T-helper 17 cell (primary cell): ENCODE measurements around the gene SLC27A1. TPM values are rescaled to one million over a fixed set of nuclear protein-coding genes. Genes with fewer than 3 reads are reported as not detected.
A peak's percentile ranks its signal among the peaks of the same experiment; 100 is the strongest.

ENCODE experiments used
- ATAC-seq: fragments of 150-1000 bp; cut with Tn5 transposase; 2 replicates; pipeline ENCODE4 v1.10.0; 2021; ENCODE audit warnings: mild to moderate bottlenecking, moderate library complexity
- DNase-seq, 3 donors: peaks; one replicate each; pipeline versions ENCODE4 v3.0.0 to v3.0.0-alpha.2; 2020 to 2021
- H3K9me3 ChIP-seq: one replicate; pipeline ENCODE4 v1.7.0; 2013; ENCODE audit warnings: low read length, mild to moderate bottlenecking; ENCODE audit not compliant: control insufficient read depth, poor library complexity, severe bottlenecking
- H3K27ac Mint-ChIP-seq: one replicate; pipeline ENCODE4 v1.8.0; 2022; ENCODE audit warnings: mild to moderate bottlenecking, moderate library complexity, mixed read lengths
- H3K27me3 Mint-ChIP-seq: one replicate; pipeline ENCODE4 v1.8.0; 2022; ENCODE audit warnings: mixed read lengths
- H3K36me3 Mint-ChIP-seq: one replicate; pipeline ENCODE4 v1.8.0; 2022; ENCODE audit warnings: low read depth, mixed read lengths
- H3K4me1 Mint-ChIP-seq: one replicate; pipeline ENCODE4 v1.8.0; 2022; ENCODE audit warnings: mild to moderate bottlenecking, mixed read lengths
- H3K4me3 Mint-ChIP-seq: one replicate; pipeline ENCODE4 v1.8.0; 2022; ENCODE audit warnings: mild to moderate bottlenecking, moderate library complexity, mixed read lengths
- total RNA-seq, 4 donors: library from RNA in 2 of 4; stranded (reverse) in 2 of 4; gene quantifications; one replicate each; pipeline ENCODE4 v1.2.3 and lab custom pipeline; 2022 to 2026

The SLC27A1 gene
- 1 to 10 TPM; 5.8 to 7.1 TPM for total RNA-seq
- total RNA-seq (lab: John Stamatoyannopoulos, UW): 7.5 to 11.3 reads per million in 2 donors

- DNase-seq: peak; percentile 72 to 90 (median 89)
- peak; percentile 79 for ATAC-seq
- Mint-ChIP-seq H3K4me3 (peak within 1 kb of the TSS; percentile 100), H3K27me3 (no peaks in the 10 kb centered on the region), H3K36me3 (peaks cover 3% of the 10 kb centered on the region), H3K27ac (peak within 1 kb of the TSS; percentile 87), H3K4me1 (peaks cover 24% of the 10 kb centered on the region)
- H3K9me3 ChIP-seq: no peaks in the 10 kb centered on the region
Measured at GRCh38 chr19:17470068-17470841, at the start of gene SLC27A1. SLC27A1 (plus strand) TSS chr19:17470524; CDS start chr19:17470541, 17 bp downstream.

- Mint-ChIP-seq H3K27ac (no peak overlapping the region), H3K27me3 (no peaks in the 10 kb centered on the region), H3K4me1 (peaks cover 20% of the 10 kb centered on the region), H3K36me3 (peaks cover 2% of the 10 kb centered on the region), H3K4me3 (no peak overlapping the region)
- no peaks in the 10 kb centered on the region for H3K9me3 ChIP-seq
- no peak for ATAC-seq
- no peak for DNase-seq
Measured at GRCh38 chr19:17421942-17422341, 48.4 kb upstream of the SLC27A1 start.

GRCh38 chr19:17423429-17424208, 46.7 kb upstream of the SLC27A1 start:
- no peaks in the 10 kb centered on the region for H3K9me3 ChIP-seq
- Mint-ChIP-seq H3K27me3 (no peaks in the 10 kb centered on the region), H3K4me1 (peaks cover 20% of the 10 kb centered on the region), H3K36me3 (peaks cover 2% of the 10 kb centered on the region), H3K4me3 (no peak overlapping the region), H3K27ac (no peak overlapping the region)
- ATAC-seq (no peak), DNase-seq (no peak)

DNA sequence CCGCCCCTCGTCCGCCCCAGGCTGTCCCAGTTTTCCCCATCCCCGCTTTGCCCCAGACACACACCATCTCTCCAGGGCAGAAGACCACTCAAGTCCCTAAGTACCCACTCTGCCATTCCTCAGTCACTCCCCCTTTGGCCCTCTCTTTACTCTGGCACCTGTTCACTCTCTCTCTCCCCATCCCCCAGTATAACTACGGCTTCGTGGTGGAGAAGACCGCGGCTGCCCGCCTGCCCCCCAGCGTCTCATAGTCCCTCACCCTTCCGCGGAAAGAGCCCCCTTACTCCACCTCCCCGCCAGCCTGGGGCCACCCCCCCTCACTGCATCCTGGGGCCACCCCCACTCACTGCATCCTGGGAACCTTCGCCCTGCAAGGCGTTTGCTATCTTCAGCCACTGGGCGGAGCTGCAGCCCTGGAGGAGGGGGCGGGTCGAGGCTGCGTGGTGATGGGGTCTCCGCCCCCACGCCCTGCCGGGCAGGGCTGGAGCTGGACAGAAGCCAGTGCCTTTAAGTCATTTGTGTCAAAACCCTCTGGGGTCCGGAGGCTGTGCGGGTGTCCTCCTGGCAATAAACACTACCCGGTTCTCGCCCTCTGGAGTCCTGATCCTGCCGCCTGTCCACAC, 45.5 kb upstream of the SLC27A1 start:
- ATAC-seq (peak; percentile 62), DNase-seq (no peak)
- Mint-ChIP-seq H3K4me3 (no peak overlapping the region), H3K36me3 (peaks cover 2% of the 10 kb centered on the region), H3K4me1 (peaks cover 18% of the 10 kb centered on the region), H3K27me3 (no peaks in the 10 kb centered on the region), H3K27ac (no peak overlapping the region)
- no peaks in the 10 kb centered on the region for H3K9me3 ChIP-seq

- DNase-seq: no peak
- no peak for ATAC-seq
- H3K36me3 Mint-ChIP-seq: no peaks in the 10 kb centered on the region
- no peak overlapping the region for H3K4me3 Mint-ChIP-seq
- no peaks in the 10 kb centered on the region for H3K9me3 ChIP-seq
- no peak overlapping the region for H3K27ac Mint-ChIP-seq
- H3K27me3 Mint-ChIP-seq: no peaks in the 10 kb centered on the region
- peaks cover 3% of the 10 kb centered on the region for H3K4me1 Mint-ChIP-seq
Measured at GRCh38 chr19:17429641-17430113, 40.6 kb upstream of the SLC27A1 start.

DNA sequence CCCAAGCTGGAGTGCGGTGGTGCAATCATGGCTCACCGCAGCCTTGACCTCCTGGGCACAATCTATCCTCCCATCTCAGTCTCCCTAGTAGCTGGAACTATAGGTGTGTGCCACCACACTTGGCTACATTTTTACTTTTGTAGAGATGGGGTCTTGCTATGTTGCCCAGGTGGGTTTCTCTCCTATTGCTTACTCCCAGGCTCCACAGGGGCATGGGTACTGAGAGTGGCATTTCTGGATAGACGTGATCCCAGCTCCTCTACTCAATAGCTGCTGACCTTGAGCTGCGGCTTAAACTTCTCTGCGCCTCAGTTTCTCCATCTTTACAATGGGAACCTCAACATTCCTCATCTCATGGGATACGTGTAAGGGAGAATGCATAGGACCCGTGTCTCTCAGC, 38.9 kb upstream of the SLC27A1 start:
- Mint-ChIP-seq H3K27me3 (no peaks in the 10 kb centered on the region), H3K4me3 (no peak overlapping the region), H3K36me3 (no peaks in the 10 kb centered on the region), H3K4me1 (no peaks in the 10 kb centered on the region), H3K27ac (no peak overlapping the region)
- ATAC-seq (no peak), DNase-seq (no peak)
- H3K9me3 ChIP-seq: no peaks in the 10 kb centered on the region

- Mint-ChIP-seq H3K36me3 (no peaks in the 10 kb centered on the region), H3K27me3 (no peaks in the 10 kb centered on the region), H3K27ac (no peak overlapping the region), H3K4me3 (no peak overlapping the region), H3K4me1 (no peaks in the 10 kb centered on the region)
- DNase-seq (no peak), ATAC-seq (no peak)
- no peaks in the 10 kb centered on the region for H3K9me3 ChIP-seq
Measured at GRCh38 chr19:17435218-17435617, 35.1 kb upstream of the SLC27A1 start.

DNA sequence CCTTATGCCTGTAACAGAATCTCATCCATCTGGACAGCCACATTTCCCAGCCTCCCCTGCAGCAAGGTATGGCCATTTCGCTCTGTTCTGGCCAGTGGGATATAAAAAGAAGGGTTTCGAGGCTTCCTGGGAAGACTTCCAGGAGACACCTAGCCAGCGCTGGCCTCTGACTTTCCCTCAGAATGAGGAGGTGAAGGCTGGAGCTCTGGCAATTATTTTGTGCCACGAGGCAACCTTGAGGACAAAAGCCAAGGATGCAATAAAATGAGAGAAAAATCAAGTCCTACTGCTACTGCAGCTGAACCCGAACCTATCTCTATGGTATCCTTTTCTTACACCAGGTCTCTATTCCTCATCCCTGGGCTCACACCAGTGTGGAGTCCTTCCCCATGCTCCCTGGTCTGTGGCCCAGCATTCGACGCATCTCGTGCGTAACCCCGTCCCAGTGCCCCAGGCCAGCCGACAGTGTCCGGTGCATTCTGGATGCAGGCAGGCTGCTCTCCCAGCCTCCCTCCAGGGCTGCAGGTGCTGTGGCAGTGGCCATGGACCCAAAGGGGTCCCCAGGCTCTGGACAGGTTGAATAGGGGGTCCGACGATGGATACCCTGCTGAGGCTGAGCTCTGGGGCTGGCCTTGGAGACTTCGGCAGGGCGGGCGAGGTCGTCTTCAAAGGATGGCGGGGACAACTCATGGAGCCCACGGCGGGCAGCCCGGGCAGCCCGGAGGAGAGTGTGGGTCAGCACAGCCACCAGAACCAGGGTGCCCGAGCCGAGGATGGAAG, 34.0 kb upstream of the SLC27A1 start:
- H3K4me3 Mint-ChIP-seq: no peak overlapping the region
- DNase-seq: no peak
- H3K36me3 Mint-ChIP-seq: no peaks in the 10 kb centered on the region
- H3K27me3 Mint-ChIP-seq: no peaks in the 10 kb centered on the region
- H3K4me1 Mint-ChIP-seq: no peaks in the 10 kb centered on the region
- H3K9me3 ChIP-seq: no peaks in the 10 kb centered on the region
- no peak for ATAC-seq
- H3K27ac Mint-ChIP-seq: no peak overlapping the region

DNA sequence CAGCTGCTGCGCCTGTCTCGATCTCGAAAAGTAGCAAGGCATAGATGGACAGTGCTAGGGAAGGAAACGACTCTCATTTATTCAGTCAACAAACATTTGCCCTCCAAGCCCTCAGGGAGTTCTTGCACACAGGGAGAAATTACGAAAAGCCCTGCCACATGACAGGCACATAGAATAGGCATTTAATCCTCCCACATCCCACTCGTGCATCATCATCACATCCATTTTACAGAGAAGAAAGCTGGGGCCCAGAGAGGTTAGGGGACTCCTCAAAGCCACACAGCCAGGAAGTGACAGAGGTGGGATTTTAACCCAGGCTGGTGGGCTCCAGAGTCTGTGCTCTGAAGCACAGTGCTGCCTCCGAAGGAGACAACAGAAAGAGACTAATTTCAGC, 33.5 kb upstream of the SLC27A1 start:
- Mint-ChIP-seq H3K27ac (no peak overlapping the region), H3K4me1 (no peaks in the 10 kb centered on the region), H3K27me3 (no peaks in the 10 kb centered on the region), H3K36me3 (no peaks in the 10 kb centered on the region), H3K4me3 (no peak overlapping the region)
- no peak for DNase-seq
- H3K9me3 ChIP-seq: no peaks in the 10 kb centered on the region
- ATAC-seq: no peak

DNA sequence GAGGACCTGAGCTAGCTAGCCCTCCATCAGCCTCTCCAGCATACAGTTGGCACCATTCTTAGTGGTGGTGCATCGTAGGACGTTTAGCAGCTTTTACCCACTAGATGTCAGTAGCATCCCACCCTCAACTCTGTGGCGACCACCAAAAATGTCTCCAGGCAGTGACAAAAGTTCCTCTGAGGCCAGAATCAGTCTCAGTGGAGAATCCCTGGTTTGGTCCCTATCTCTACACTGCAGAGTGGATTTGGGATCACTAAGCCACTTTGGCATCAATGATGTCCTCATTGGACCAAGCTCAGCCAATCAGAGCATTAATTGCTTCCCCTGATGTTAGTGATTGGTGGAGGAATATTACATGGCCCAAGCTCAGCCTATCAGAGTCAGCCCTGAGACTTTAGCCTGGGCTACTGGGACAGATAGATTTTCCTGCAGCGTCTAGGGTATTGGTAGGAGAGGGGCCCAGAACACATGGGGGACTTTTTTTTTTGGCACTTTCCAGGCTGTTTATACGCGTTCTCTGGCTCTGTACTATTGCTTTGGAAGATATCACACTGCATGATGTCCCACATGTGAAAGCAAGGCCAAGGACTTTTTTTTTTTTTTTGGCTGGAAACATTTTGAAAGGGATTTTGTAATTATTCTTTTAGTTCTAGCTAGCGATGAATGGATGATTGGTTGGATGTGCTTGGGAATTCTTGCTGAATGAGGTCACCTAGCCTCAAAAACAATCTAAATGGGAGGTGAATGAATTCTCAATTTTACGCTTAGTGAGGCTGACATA, 28.9 kb upstream of the SLC27A1 start:
- Mint-ChIP-seq H3K27ac (no peak overlapping the region), H3K4me1 (no peaks in the 10 kb centered on the region), H3K4me3 (no peak overlapping the region), H3K27me3 (no peaks in the 10 kb centered on the region), H3K36me3 (no peaks in the 10 kb centered on the region)
- DNase-seq (no peak), ATAC-seq (no peak)
- H3K9me3 ChIP-seq: no peaks in the 10 kb centered on the region

- Mint-ChIP-seq H3K27ac (no peak overlapping the region), H3K27me3 (peaks cover 7% of the 10 kb centered on the region), H3K36me3 (no peaks in the 10 kb centered on the region), H3K4me3 (no peak overlapping the region), H3K4me1 (peaks cover 7% of the 10 kb centered on the region)
- ATAC-seq (no peak), DNase-seq (no peak)
- H3K9me3 ChIP-seq: no peaks in the 10 kb centered on the region
Measured at GRCh38 chr19:17445526-17446165, 24.7 kb upstream of the SLC27A1 start.

- no peaks in the 10 kb centered on the region for H3K36me3 Mint-ChIP-seq
- no peak overlapping the region for H3K27ac Mint-ChIP-seq
- peaks cover 7% of the 10 kb centered on the region for H3K27me3 Mint-ChIP-seq
- ATAC-seq (no peak), DNase-seq (no peak)
- peaks cover 7% of the 10 kb centered on the region for H3K4me1 Mint-ChIP-seq
- H3K4me3 Mint-ChIP-seq: peak overlapping the region; percentile 72
- no peaks in the 10 kb centered on the region for H3K9me3 ChIP-seq
Measured at GRCh38 chr19:17447704-17448130, 22.6 kb upstream of the SLC27A1 start.
